SHP77 (cell line): ENCODE data around the gene CDHR3.
"Not testable (repeated sequence)": the region's sequence is repeated elsewhere in the genome, so short reads cannot be mapped to it uniquely, and the experiment has no call there.

Source experiments
- DNase-seq, 2 experiments: peaks; one replicate each; lab custom pipeline; 2025; lab: John Stamatoyannopoulos, UW

CDHR3 gene

GRCh38 chr7:105996860-105997737, 34.0 kb downstream of the CDHR3 start:
- no peak for DNase-seq

GRCh38 chr7:105999256-105999655, 36.2 kb downstream of the CDHR3 start:
- no peak for DNase-seq

- no peak for DNase-seq
Measured at GRCh38 chr7:106001196-106001595, 38.1 kb downstream of the CDHR3 start.

GRCh38 chr7:106001886-106002285, 38.8 kb downstream of the CDHR3 start:
- DNase-seq = no peak

GRCh38 chr7:106003525-106004064, 40.5 kb downstream of the CDHR3 start:
- DNase-seq = no peak

GRCh38 chr7:106006906-106007305, 43.8 kb downstream of the CDHR3 start:
- DNase-seq = no peak

GRCh38 chr7:106007796-106008195, 44.7 kb downstream of the CDHR3 start:
- not testable (repeated sequence) for DNase-seq

- DNase-seq = peak; percentile 68 to 76
Measured at GRCh38 chr7:106009503-106010226, 46.6 kb downstream of the CDHR3 start.

- DNase-seq = no peak
Measured at GRCh38 chr7:106010331-106010730, 47.3 kb downstream of the CDHR3 start.

- no peak for DNase-seq
Measured at GRCh38 chr7:106010866-106011265, 47.8 kb downstream of the CDHR3 start.

- no peak for DNase-seq
Measured at GRCh38 chr7:106012184-106012583, 49.1 kb downstream of the CDHR3 start.

GRCh38 chr7:106012935-106013439, 49.9 kb downstream of the CDHR3 start:
- DNase-seq = no peak

- DNase-seq = no peak
Measured at GRCh38 chr7:106015381-106016218, 52.5 kb downstream of the CDHR3 start.

GRCh38 chr7:106016331-106016730, 53.3 kb downstream of the CDHR3 start:
- no peak for DNase-seq

GRCh38 chr7:106017657-106018056, 54.6 kb downstream of the CDHR3 start:
- no peak for DNase-seq

GRCh38 chr7:106018566-106019469, 55.8 kb downstream of the CDHR3 start:
- DNase-seq = no peak

GRCh38 chr7:106019470-106019820, 56.4 kb downstream of the CDHR3 start:
- no peak for DNase-seq

GRCh38 chr7:106021151-106022067, 58.3 kb downstream of the CDHR3 start:
- DNase-seq = no peak

GRCh38 chr7:106022193-106022821, 59.2 kb downstream of the CDHR3 start:
- no peak for DNase-seq
